Left cardiac atrium (tissue), 4 donors: Measurements from ENCODE around the gene ACAA2. TPM values are rescaled to one million over a fixed set of nuclear protein-coding genes. Genes with fewer than 3 reads are reported as not detected.
"Not testable (repeated sequence)": the region's sequence is repeated elsewhere in the genome, so short reads cannot be mapped to it uniquely, and the experiment has no call there.

Experiments used
- ATAC-seq, 2 donors: fragments of 200-7000 bp; cut with Tn5 transposase; one replicate each; pipeline ENCODE4 v1.9.1; 2020; ENCODE audit warnings: mild to moderate bottlenecking in 2 of 2, moderate library complexity in 2 of 2
- DNase-seq: peaks from one replicate; pipeline ENCODE4 v3.0.0-alpha.2; 2020
- intact Hi-C, 2 donors: fragments of 100-400 bp; cut with DNase I; formaldehyde crosslinking; loops; one replicate each; pipeline versions ENCODE4 v1.14.1 to v1.15.1; 2022 to 2023
- total RNA-seq, 2 donors: library from RNA; stranded (reverse); fragmentation: NEBNext Ultra II Directional; extraction: Animal tissue kit (Norgen Biotek cat#: 25700); gene quantifications; one replicate each; pipeline ENCODE4 v1.2.1, GENCODE V29; 2021
- donor health status: DM: no; HTN: yes; CAD: no.
- donor health status: DM: no; HTN: yes; CAD: no; lungs with severe emphysema.
- donor health status: DM: yes; HTN: yes; CAD: no.
- donor health status: Dilated cardiomyopathy.

ACAA2 gene
- total RNA-seq, 2 donors from 2014 or later: 137 to 155 TPM

- intact Hi-C loops: no loop called here
- DNase-seq (no peak), ATAC-seq (no peak)
These were observed 5.8 kb upstream of the ACAA2 start for GRCh38 chr18:49819071-49819662.

GRCh38 chr18:49817947-49818346, 4.6 kb upstream of the ACAA2 start:
- ATAC-seq: no peak
- intact Hi-C loops: no loop called here
- no peak for DNase-seq

- DNase-seq (no peak), ATAC-seq (no peak)
- intact Hi-C loops: no loop called here
These were observed 2.6 kb upstream of the ACAA2 start for GRCh38 chr18:49815927-49816326.

- ATAC-seq (peak; percentile 61), DNase-seq (peak; percentile 70)
- intact Hi-C loops: no loop called here
These were observed 790 bp upstream of the ACAA2 start for GRCh38 chr18:49814147-49814499.

- peak; percentile 41 for DNase-seq
- ATAC-seq: peak; percentile 24 to 48
- intact Hi-C loops: no loop called here
These were observed 339 bp downstream of the ACAA2 start for GRCh38 chr18:49813069-49813318.

GRCh38 chr18:49812286-49813068, 856 bp downstream of the ACAA2 start:
- DNase-seq (no peak), ATAC-seq (no peak)
- intact Hi-C loops: no loop called here

GRCh38 chr18:49811151-49811938, 2.0 kb downstream of the ACAA2 start:
- ATAC-seq: no peak
- intact Hi-C loops: no loop called here
- no peak for DNase-seq

GRCh38 chr18:49808553-49809191, 4.7 kb downstream of the ACAA2 start:
- DNase-seq, ATAC-seq, intact Hi-C loops: not testable (repeated sequence)

GRCh38 chr18:49804096-49804495, 9.2 kb downstream of the ACAA2 start:
- ATAC-seq: no peak

GRCh38 chr18:49802623-49803022, 10.7 kb downstream of the ACAA2 start:
- no peak for DNase-seq
- intact Hi-C loops: no loop called here
- no peak for ATAC-seq

More at GRCh38 chr18:49804096-49804495, 9.2 kb downstream of the ACAA2 start:
- no peak for DNase-seq
- intact Hi-C loops: no loop called here

- ATAC-seq, intact Hi-C loops, DNase-seq: not testable (repeated sequence)
These were observed 12.8 kb downstream of the ACAA2 start for GRCh38 chr18:49800491-49800890.

GRCh38 chr18:49799806-49800205, 13.5 kb downstream of the ACAA2 start:
- intact Hi-C loops: loop anchor here in 1 of 2 donors (5.0 kb wide), 1 partner anchor 57 kb away; no protein-coding TSS in a partner anchor
- DNase-seq, ATAC-seq: not testable (repeated sequence)

GRCh38 chr18:49798001-49798400, 15.3 kb downstream of the ACAA2 start:
- intact Hi-C loops: loop anchor here in 1 of 2 donors (5.0 kb wide), 1 partner anchor 59 kb away; no protein-coding TSS in a partner anchor
- no peak for ATAC-seq
- no peak for DNase-seq

- DNase-seq (no peak), ATAC-seq (no peak)
- intact Hi-C loops: loop anchor here in 1 of 2 donors (5.0 kb wide), 1 partner anchor 61 kb away; no protein-coding TSS in a partner anchor
These were observed 17.5 kb downstream of the ACAA2 start for GRCh38 chr18:49795612-49796552.

GRCh38 chr18:49794743-49795142, 18.6 kb downstream of the ACAA2 start:
- no peak for DNase-seq
- intact Hi-C loops: loop anchor here in 1 of 2 donors (5.0 kb wide), 1 partner anchor 63 kb away; no protein-coding TSS in a partner anchor
- no peak for ATAC-seq

GRCh38 chr18:49789560-49790134, 23.7 kb downstream of the ACAA2 start:
- intact Hi-C loops, ATAC-seq, DNase-seq: not testable (repeated sequence)

- DNase-seq: no peak
- intact Hi-C loops: no loop called here
- ATAC-seq: no peak
These were observed 24.9 kb downstream of the ACAA2 start for GRCh38 chr18:49788327-49788898.
